NCI-H460 (cell line): ENCODE data around the gene CXCL1. TPM values are rescaled to one million over a fixed set of nuclear protein-coding genes. Genes with fewer than 3 reads are reported as not detected.

Experiments
- DNase-seq: peaks from one replicate; pipeline ENCODE4 v3.0.0-alpha.2; 2016; ENCODE audit warnings: low read depth; ENCODE audit errors: extremely low read depth
- total RNA-seq: library from RNA; depleted of rRNA; stranded (reverse); fragments of >200 nt; shearing (Covaris generic); gene quantifications from 2 replicates; pipeline ENCODE4 v1.2.3, GENCODE V29; 2014; rRNA removed

Gene CXCL1
- total RNA-seq, 1 experiment from 2014 or later = 527 TPM

DNA sequence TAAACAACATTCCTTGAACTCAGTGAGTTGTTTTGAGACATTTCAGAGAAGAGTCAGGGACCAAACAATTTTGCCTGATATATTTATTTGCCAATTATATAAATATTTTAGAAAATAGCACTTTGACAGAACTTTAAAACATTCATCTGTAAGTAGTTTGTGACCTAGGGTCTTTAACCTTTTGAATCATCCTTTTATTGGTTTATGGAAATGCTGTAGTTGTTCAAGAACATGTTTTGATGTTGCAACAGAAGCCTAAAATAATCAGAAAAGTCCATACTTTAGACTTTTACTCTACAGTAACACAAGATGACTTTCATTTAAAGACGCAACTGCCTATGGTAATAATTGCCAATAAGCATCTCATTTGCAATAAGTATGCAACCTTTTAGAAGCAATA lies 43.0 kb downstream of the CXCL1 start:
- no peak for DNase-seq

DNA sequence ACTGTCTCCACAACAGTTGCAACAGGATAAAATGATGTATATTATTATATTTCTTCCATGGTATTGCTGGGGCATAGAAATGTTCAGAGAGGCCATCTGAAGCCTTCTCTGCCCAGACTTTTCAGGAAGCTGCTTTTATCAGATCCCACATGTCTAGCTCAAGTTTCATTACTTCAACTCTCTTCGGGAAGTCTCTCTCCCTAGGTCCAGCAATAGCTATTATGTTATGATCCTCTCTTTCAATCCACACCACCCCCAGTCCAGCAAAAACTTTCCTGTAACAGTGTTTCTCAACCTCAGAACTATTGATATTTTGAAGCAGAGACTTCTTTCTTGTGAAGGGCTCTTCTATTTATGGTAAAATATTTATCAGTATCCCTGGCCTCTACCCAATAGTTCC lies 44.9 kb downstream of the CXCL1 start:
- DNase-seq = no peak

DNA sequence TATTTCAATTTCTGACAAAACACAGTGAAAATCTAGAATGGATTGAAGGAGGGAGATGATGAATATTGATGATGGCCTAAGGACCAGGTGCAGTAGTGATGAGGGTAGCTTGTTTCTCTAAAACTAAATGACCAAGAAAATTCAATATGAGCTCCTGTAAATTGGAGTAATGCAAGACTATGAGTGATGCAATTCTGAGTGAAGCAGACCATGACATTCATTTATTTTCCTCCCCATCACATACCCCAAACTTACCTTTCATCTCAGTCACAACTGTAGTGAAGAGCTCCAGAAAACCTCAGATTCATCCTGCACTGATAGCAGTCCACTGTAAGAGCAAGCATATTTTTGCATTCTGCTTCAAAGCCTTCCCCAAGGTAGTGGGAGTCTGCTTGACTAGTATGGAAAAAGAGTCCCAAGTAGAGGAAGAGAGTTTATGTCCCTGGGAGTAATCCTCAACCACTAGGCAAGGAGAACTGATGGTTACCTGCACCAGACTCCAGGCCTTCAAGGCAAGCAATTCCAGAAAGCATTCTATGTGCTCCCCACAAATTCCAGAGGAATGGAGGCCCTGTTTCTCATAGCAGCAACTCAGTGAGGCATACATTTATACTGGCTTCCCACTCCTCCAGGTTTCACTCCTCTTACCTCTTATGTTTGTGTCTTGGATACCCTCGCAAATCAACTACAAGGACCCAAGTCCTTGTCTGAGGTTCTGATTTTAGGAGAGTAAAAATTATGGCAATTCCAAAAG lies 47.2 kb downstream of the CXCL1 start:
- no peak for DNase-seq

DNA sequence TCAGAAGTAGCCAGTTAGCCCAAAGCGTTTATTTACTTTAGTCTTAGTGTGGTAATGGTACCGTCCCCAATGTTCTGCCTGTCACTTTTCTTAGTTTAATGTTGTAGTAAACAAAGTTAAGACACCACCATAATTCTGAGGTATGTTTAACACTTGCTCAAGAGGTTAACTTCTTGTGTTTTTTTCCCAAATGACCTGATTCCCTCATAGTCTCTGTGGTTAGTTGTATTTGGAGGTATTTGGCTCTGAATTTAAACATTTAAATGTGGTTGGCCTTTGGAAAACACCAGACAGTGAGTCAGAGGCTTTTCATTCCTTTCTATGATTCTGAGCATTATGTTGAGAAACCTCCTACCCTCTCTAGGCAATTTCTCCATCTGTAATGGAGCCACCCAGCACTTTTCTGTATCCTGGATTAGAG lies 47.9 kb downstream of the CXCL1 start:
- no peak for DNase-seq

DNA sequence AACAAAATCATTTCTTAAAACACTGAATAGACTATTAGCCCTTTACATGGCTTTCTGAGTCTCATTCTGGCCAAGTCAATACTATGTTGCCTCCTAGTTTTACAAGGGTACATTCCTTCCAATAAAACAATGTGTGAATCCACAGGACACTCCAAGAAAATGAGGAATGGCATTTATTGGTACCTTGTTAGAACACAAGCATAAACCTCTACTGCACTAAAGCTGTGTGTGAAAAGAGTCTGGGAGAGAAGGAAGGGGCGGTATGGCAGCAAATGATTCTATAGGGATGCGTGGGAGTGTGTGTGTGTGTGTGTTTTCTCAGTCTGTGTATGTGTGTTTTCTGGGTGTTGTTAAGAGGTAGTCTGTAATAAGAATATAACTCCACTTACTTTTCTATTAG lies 48.9 kb downstream of the CXCL1 start:
- no peak for DNase-seq

DNA sequence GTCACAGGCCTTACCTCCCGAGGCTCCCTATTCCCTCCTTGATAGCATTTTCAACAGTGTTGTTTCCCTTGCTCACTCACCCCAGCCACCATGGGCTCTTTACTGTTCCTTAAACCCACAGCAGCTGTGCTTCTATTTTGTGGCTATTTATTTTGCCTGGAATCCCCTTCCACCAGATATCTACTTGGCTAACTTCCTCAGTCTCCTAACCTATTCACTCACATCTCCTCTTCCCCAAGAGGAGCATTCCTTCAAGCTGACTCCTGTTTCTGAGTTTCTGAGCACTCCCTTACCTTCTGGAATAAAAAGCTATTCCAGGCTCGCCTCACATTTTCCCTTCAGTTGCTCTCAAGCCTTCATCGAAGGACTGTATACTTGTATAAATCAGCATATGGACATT lies 50.5 kb downstream of the CXCL1 start:
- DNase-seq = no peak

Other genes starting within 250 kb of the CXCL1 start
- 0.07 and 0.29 TPM in 2 replicates for gene RASSF6, start 249.0 kb upstream of the CXCL1 start, total RNA-seq
- 1,552 and 1,559 TPM in 2 replicates for gene CXCL8, start 128.8 kb upstream of the CXCL1 start, total RNA-seq
- not detected in 2 replicates for gene CXCL6, start 32.7 kb upstream of the CXCL1 start, total RNA-seq
- gene PF4V1, start 16.1 kb upstream of the CXCL1 start, total RNA-seq = 0.27 TPM in 1 of 2 replicates, not detected in the other
- gene PF4, start 112.6 kb downstream of the CXCL1 start, total RNA-seq = not detected in 2 replicates
- gene PPBP, start 118.8 kb downstream of the CXCL1 start, total RNA-seq = not detected in 2 replicates
- 155 and 183 TPM in 2 replicates for gene CXCL5, start 129.3 kb downstream of the CXCL1 start, total RNA-seq
- 11.1 and 12.8 TPM in 2 replicates for gene CXCL3, start 169.3 kb downstream of the CXCL1 start, total RNA-seq
- 95.2 and 101 TPM in 2 replicates for gene CXCL2, start 229.8 kb downstream of the CXCL1 start, total RNA-seq